Right lung (tissue), 5 donors: Measurements from ENCODE around the gene GNAS-AS1. TPM values are rescaled to one million over a fixed set of nuclear protein-coding genes. Genes with fewer than 3 reads are reported as not detected.

ENCODE experiments used
- DNase-seq, 2 donors: peaks; one replicate each; pipeline ENCODE4 v3.0.0-alpha.2; 2013
- polyA plus RNA-seq, 5 donors: library from polyadenylated mRNA; unstranded; fragments of 120-200 nt; gene quantifications; one replicate each; pipeline versions ENCODE4 v1.2.1 to v1.2.3, GENCODE V29; 2013; ENCODE audit warnings: inconsistent platforms in 1 of 5, low replicate concordance in 1 of 5; ENCODE audit not compliant: insufficient read length in 5 of 5, insufficient read depth in 1 of 5

Gene GNAS-AS1
- polyA plus RNA-seq, 5 donors: 0.55 to 0.89 (median 0.82) TPM

GRCh38 chr20:58810116-58810878, 40.4 kb downstream of the GNAS-AS1 start:
- no peak for DNase-seq

GRCh38 chr20:58808271-58809046, 42.2 kb downstream of the GNAS-AS1 start:
- DNase-seq: no peak

- no peak for DNase-seq
These were observed 42.9 kb downstream of the GNAS-AS1 start for GRCh38 chr20:58807801-58808200.

GRCh38 chr20:58803533-58803932, 47.2 kb downstream of the GNAS-AS1 start:
- no peak for DNase-seq

GRCh38 chr20:58802061-58802460, 48.6 kb downstream of the GNAS-AS1 start:
- DNase-seq: no peak

GRCh38 chr20:58800134-58800871, 50.4 kb downstream of the GNAS-AS1 start:
- DNase-seq: no peak

- no peak for DNase-seq
These were observed 53.0 kb downstream of the GNAS-AS1 start for GRCh38 chr20:58797371-58798338.

GRCh38 chr20:58795923-58796245, 54.8 kb downstream of the GNAS-AS1 start:
- DNase-seq: no peak

GRCh38 chr20:58795181-58795922, 55.4 kb downstream of the GNAS-AS1 start:
- DNase-seq: no peak

GRCh38 chr20:58794510-58795180, 56.1 kb downstream of the GNAS-AS1 start:
- DNase-seq: no peak

- DNase-seq: no peak
These were observed 56.9 kb downstream of the GNAS-AS1 start for GRCh38 chr20:58793512-58794420.

GRCh38 chr20:58792426-58792825, 58.3 kb downstream of the GNAS-AS1 start:
- DNase-seq: no peak

GRCh38 chr20:58791286-58791685, 59.4 kb downstream of the GNAS-AS1 start:
- DNase-seq: no peak

GRCh38 chr20:58790454-58790853, 60.2 kb downstream of the GNAS-AS1 start:
- no peak for DNase-seq

GRCh38 chr20:58788896-58789544, 61.7 kb downstream of the GNAS-AS1 start:
- DNase-seq: no peak

- DNase-seq: peak; percentile 29 to 42
These were observed 63.3 kb downstream of the GNAS-AS1 start for GRCh38 chr20:58787211-58788005.

- no peak for DNase-seq
These were observed 66.2 kb downstream of the GNAS-AS1 start for GRCh38 chr20:58784321-58785074.
